HG02981 (cell line): Measurements from ENCODE around the gene LRRC36.

Experiments
- ATAC-seq: cut with Tn5 transposase; IDR thresholded peaks from one replicate; pipeline ENCODE4 v1.9.1; 2021; ENCODE audit warnings: mild to moderate bottlenecking, moderate library complexity; ENCODE audit not compliant: unreplicated experiment

LRRC36 gene

DNA sequence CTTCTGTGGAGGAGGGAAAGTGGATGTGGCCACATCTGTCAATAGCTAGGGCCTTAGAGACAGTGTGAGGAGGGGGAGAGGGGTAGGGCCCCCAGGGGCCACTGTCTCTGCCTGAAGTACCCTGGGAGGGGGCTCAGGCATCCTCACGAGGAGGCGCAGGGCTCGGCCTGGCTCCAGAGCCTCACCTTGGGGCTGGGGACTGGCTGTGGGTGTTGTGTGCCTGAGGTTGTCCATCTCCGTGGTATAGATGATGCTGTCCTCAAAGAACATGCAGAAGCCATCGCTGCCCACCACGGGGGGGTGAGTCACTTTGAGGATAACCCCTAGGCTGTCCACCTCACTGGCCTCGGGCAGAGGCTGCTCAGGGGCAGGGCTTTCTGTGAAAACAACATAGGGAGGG lies 35.2 kb upstream of the LRRC36 start:
- ATAC-seq = no peak

DNA sequence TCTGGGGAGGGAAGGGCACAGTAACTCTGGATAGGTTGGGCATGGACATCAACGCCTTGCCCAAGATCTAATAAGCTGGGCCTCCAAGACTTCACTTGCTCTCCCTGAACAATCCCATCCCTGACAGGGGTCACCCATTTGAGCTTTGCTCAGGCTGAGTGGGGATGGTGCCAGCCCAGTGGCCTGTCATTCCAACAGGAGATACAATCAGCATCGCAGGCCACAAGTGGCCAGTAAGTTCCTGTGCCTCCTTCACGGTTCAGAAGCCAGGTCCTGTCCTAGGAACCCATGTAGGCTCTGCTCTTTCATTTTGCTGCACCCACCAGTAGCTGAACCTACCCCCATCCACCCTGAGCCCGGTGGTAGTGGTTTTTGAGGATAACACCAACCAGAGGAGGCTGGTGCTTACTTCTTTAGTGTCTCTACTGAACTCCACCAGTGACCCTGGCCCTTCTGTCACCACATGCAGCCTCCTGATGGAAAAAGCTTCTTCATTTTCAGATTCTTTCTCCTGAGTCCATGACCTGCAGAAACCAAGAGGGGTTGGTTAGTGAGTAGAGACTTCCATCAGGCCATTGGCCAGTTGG lies 32.4 kb upstream of the LRRC36 start:
- ATAC-seq = no peak

DNA sequence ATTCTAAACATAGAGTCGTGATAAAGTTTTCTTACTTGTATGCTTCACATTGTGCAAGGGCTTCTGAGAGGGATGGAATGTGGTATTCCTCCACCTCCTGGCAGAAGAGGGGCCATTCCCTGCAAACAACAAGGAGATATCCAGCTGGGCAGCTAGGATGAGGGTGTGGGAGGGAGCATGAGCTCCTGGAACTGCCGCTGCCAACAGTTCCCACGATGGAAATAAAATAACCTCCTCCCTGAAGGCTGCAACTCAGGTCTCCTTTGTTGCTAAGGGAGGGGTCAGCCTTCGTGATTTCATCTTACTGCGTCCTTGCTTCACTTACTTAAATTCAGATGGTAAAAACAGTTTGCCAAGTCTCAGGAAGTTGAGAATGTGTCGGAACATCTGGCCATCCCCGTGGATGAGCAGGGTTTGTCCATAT lies 31.7 kb upstream of the LRRC36 start:
- ATAC-seq = no peak

DNA sequence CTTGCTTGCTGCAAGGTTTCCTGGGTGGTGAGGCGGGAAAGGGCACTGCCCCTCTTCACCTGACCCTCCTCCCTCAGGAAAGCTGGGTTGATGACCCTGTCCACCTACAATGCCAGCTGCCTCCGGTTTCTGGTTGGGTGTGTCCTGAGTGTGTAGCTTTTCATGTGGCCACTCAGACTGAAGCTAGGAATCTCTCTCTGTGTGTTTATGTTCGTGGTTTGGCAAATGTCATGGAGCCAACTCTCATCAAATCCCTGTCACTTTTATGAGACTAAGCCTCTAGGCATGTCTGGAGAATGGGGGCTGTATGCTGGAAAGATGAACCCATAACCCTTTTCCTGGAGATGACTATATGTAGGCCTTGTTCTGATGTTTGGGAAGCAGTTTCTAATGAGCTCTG lies 30.2 kb upstream of the LRRC36 start:
- ATAC-seq = no peak

DNA sequence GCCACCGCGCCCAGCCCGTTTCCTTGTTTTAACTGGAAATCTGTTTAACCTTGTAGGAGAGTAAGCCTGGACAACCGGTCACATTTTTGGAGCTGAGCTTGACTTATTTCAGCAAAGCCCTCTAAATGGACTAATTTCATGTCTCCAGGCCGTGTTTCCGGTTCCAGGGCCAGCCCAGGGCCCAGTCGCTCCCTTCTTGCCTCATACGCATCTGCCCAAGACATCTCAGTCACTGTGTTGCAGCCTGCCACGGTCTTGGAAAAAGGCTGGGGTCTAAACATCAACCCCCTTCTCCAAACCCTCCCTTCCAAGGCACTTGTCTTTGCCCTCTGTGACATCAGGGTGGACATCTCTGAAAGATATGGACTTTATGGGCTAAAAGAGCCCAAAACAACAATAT lies 28.3 kb upstream of the LRRC36 start:
- no peak for ATAC-seq

DNA sequence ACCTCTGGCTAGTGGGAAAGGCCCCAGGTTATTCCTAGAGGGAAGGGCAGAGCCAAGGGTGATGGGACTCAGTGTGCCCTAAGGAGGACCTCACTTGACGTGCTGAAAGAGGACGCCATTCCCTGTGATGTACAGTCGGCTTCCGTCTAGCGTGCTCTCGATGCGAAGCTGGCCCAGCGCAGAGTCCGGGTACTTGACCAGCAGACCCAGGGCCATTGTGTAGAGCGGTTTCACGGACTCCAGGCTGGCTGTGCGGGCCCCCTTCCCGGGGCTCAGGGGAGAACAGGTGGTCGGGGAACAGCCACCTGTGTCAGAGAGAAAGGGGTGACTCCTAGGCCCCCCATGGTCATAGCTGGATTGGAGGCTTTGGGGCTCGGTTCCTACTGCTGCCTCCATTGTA lies 27.3 kb upstream of the LRRC36 start:
- no peak for ATAC-seq

DNA sequence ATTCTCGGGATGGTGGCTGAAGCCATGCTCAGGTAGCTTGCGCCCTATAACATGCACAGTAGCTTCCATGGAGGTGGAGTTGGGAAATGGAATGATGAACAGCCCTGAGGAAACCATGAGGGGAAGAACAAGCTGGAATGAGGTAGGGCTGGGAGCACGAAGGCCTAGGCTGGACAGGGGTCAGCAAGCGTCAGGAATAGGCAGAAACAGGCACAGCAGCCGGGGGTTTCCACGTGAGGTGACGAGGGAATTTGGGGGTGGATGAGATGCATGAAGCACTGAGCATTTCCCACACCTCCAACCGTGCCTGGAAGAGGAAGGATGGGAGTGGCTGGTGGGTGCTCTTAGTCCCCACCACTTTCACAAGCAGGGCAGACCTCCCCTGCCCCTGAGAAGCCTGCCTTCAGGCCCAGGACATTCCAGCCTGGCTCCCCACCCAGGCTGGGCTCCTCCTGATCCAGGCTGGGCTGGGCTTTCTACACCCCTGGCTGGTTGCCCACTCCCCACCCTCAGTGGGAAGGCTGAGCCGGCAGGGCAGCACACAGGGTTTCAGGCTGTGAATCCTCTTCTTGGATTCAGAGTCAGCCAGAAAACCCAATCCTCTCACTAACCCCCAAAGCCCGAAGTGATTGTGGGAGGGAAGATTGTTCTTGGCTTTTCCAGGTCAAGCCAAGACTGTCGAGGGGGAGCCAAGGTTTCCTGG lies 25.4 kb upstream of the LRRC36 start:
- no peak for ATAC-seq

DNA sequence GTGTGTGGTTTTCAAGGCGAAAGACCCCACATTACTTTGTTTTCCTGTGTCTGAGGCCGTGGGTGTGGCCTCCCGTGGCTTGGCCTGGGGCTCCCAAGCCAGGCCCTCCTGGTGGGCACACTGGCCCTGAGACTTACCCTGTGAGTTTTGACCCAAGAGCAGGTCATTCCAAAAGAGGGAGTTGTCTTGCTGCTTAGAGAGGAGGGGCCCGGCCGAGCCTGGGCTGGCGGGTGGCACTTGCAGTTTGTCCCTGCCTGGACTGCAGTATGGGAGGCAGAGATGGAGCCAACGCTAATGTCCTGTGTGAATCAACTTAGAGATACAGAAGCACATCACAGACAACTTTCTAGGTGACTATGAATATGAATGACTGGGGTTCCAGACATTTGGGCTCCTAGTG lies 24.5 kb upstream of the LRRC36 start:
- ATAC-seq = no peak

DNA sequence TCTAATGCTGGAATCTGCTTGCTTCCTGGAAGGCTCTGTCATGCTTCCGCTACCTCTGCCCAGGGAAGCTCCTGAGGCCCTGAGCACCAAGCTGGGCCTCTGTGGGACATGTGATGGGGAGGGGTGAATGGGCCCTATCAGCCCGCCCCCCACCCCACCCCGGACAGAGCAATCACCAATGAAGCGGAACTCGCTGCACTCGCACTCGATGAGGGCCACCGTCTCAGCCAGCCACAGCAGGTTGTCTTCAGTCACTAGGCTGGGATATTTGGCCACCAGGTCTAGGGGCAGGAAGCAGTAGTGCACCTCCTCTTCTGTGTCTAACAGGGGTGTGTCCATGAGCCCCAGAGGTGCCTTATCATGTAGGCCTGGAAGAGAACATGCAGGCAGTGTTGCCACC lies 23.6 kb upstream of the LRRC36 start:
- no peak for ATAC-seq

DNA sequence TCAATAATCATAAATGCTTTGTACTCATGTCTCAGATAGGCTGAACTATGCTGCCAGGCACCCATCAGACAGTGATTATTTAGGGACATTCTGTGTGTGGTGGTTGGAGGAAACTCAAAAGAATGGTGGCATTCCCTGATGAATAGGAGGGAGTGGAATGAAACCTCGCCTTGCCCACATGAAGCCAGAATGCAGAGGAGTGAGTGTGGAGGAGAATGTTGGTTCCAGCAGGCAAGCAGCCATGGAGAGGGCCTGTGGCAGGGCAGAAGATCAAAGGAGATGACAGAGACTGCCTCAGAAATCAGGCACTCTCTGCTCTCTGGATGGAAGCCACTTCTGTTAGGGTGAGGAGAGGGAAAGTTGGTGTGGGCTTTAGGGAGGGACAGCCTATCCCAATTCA lies 22.6 kb upstream of the LRRC36 start:
- ATAC-seq = no peak

DNA sequence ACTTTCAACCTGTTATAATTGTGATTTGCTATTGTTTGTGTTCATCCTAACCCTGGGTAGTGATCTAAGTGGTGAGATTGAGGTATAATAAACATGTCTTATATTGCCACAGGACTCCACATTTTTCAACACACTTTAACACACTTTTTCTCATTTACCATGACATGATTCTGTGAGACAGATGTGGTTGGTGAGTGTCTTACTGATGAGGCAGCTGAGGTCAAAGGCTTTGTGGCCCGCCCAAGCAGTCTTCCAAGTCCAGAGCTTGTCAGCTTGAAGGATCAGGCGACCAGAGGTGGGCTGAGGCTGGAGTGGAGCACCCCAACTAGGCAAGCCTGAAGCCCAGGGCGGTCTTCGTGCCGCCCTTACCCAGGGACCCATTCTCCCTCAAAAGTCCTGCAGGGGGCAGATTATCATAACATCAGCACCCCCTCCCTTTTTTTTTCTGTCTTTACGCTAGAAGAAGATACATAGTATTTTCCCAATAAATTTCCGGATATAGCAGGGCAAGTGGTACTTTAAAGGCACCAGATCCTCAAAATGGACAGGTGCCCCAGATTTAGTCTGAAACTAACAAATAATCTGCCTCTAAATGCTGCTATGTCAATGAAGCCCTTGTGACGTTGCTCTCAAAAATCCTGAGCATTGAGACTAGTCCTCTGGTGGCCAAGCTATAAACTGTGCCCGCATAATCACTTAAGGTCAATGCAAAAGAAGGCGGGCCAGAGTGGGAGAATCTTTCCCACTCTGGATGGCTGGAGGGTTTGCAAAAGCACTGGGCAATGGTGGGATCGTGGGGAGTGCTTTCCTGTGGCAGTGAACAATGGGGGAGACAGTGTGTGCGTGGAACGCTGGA lies 21.2 kb upstream of the LRRC36 start:
- ATAC-seq = no peak

DNA sequence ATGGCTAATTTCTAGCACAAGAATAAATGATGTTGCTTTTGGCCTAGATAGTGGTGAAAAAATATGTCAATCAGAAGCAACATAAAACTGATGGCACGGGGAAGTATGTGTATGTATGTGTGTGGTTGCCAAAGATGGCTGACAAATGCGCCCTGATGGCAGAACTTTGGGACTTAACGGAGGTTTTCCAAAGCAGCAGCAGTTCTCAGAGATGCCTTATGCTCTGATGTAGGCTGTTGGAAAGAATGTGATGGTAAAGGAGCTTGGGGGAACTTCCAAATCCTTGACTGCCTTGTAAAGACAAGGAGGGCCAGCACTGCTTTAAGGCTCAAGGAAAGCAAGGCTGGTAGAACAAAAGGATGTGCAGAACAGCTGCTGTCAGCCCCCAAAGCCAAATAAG lies 16.1 kb upstream of the LRRC36 start:
- no peak for ATAC-seq

DNA sequence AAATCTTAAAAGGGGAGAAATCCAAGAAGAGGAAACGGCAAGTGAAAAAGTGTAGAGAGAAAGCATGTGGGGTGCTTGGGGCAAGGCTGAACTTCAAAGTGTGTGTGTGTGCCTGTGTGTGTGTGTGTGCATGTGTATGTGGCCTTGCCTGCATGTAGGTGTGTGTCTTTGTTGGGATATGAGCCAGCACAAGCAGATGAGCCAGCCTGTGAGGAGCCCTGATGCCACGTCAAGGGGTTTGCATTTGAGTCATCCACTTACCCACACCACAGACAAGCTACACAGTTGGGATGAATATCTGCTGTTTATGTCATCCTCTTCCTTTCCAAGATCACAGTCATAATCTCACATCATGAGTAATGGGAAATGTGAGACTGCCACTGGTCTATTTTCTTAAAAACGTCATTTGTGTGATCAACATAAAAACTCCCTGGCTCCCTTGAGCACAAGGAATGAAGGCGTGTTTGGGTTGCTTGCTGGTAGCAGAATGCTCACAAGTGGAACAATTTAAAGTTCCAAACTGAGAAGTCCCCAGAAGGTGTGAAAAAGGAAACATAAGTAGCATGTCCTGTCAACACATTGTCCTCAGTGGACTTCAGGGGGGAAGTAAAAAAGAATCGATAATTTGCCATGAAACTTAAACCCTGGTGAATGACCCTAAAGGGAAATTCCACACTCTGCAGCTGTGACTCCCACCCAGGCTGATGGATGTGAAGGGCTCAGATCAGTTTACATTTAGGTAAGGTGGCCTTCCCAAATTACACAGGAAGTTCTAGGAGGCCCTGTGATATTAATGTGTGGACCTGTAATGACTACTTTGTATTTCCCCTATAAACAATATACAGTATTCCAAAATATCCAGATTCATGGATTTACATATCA lies 14.8 kb upstream of the LRRC36 start:
- peak; percentile 70 for ATAC-seq

DNA sequence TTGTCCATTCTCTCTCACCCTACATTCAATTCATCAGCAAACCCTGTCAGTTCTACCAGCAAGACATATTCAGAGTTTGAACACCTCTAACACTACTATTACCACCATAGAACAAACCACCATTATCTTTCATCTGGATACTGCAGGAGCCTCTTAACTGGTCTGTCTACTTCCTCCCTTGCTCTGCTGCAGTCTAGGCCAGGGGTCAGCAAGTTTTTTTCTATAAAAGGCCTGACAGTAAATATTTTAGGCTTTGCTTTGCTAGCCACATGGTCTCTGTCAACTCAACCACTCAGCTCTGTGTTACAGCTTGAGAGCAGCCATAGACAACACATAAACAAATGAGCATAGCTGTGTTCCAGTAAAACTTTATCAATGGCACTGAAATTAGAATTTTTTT lies 13.9 kb upstream of the LRRC36 start:
- no peak for ATAC-seq

DNA sequence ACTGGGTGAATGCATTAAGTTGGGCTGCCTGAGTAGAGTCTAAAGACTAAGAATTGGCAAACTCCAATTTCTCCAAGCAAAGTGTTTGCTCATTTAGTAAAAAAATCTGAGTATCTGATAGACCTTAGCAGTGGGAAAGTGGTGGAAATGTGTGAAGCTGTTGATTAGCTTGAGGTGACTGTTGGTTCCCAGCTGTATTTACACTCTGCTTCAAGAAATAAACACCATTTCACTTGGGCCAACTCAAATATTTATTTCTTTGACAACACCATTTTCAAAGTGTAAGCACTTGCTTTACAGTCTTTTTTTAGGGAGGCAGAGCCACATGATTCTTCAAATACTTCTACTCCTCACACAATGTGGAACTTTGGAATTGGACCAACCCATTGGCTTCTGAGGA lies 8.8 kb upstream of the LRRC36 start:
- no peak for ATAC-seq

DNA sequence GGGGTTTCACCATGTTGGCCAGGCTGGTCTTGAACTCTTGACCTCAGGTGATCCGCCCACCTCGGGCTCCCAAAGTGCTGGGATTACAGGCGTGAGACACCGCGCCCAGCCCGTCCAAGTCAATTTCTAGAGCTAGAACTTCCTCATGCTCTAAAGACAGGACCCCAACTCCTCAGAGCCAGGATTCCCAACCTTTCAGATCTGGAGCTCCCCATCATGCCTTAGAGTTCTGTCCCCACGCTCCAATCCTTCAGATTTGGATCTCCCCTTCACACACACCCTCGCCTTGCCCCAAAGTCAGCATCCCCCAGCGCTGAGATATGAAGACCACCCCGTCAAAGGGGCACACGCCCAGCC lies 522 bp upstream of the LRRC36 start:
- ATAC-seq = no peak

DNA sequence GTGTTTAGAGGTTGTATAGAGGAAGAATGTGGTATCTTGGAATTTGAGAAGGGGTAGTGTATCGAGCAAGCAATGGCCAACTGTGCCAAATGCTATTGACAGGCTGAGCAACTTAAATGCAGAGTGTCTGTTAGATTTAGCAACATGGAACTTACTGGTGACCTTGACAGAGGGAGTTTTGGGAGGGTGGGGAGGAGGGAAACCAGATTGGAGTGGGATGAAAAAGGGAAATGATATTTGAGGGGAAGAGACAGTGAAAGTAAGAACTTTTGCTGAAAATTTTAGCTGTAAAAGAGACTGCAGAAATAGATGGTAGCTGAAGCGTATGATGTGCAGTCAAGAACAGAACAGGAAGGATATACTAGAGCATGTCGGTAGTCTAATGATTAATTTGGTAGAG lies 1.1 kb downstream of the LRRC36 start:
- no peak for ATAC-seq

DNA sequence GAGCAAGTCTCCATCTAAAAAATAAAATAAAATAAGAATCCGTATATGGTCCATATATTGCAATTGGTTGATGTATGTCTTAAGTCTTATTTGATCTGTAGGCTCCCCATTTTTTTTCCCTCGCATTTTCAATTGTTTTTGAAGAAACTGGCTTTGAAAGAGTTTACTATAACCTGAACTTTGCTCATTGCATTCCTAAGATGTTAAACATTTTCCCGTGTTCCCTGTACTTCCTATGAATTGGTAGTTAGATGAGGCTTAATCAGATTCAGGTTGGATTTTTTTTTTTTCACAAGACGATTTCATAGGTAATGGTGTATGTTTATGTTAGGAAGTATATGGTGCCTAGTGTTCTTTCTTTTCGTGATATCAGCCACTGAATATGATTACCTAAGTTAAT lies 3.3 kb downstream of the LRRC36 start:
- ATAC-seq = no peak

DNA sequence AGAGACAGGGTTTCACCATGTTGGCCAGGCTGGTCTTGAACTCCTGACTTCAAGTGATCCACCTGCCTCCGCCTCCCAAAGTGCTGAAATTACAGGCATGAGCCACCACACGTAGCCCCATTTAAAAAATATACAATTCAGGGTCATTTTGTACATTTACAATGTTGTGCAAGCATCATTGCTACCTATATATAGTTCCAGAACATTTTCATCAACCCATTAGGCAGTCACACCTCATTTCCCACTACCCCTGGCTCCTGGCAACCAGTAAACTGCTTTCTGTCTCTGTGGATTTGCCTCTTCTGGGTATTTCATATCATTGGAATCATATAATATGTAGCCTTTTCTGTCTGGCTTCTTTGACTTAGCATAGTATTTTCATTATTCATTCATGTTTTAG lies 6.7 kb downstream of the LRRC36 start:
- no peak for ATAC-seq

DNA sequence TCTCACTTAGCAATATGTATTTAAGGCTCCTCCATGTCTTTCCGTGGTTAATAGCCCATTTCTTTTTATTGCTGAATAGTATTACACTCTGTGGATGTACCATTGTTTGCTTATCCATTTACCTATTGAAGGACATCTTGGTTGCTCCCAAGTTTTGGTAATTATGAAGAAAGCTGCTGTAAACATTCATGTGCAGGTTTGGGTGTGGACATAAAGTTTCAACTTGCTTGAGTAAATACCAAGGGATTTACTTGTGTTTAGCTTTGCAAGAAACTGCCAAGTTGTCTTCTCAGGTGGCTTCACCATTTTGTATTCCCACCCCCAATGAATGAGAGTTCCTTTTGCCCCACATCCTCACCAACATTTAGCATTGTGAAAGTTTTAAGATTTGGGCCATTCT lies 9.5 kb downstream of the LRRC36 start:
- no peak for ATAC-seq

DNA sequence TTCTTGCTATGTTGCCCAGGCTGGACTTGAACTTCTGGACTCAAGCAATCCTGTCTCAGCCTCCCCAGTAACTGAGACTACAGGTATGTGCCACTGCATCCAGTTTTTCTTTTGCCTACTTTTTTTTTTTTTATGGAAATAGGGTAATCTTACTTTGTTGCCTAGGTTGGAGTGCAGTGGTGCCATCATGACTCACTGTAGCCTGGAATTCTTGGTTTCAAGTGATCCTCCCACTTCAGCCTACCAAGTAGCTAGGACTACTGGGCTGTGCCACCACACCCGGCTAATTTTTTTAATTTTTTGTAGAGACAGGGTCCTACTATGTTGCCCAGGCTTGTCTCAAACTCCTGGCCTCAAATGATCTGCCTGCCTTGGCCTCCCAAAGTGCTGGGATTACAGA lies 10.0 kb downstream of the LRRC36 start:
- ATAC-seq = no peak
